LNCaP clone FGC (cell line): ENCODE measurements around the gene TTC27.
"Not testable (repeated sequence)": the region's sequence is repeated elsewhere in the genome, so short reads cannot be mapped to it uniquely, and the experiment has no call there.

Experiments
- DNase-seq: peaks from one replicate; pipeline ENCODE4 v3.0.0-alpha.2; 2011; ENCODE audit warnings: low read depth
- H3K4me3 ChIP-seq: 2 replicates; pipeline ENCODE4 v1.5.1; 2011; ENCODE audit warnings: mild to moderate bottlenecking, low read depth, low read length, control low read depth
- TF ChIP-seq, protein P1 (sequence below): IDR thresholded peaks from 2 replicates; pipeline ENCODE4 v1.5.1; 2012; ENCODE audit warnings: mild to moderate bottlenecking; ENCODE audit not compliant: control insufficient read depth, insufficient read depth; ENCODE audit errors: extremely low read depth

Gene TTC27

DNA sequence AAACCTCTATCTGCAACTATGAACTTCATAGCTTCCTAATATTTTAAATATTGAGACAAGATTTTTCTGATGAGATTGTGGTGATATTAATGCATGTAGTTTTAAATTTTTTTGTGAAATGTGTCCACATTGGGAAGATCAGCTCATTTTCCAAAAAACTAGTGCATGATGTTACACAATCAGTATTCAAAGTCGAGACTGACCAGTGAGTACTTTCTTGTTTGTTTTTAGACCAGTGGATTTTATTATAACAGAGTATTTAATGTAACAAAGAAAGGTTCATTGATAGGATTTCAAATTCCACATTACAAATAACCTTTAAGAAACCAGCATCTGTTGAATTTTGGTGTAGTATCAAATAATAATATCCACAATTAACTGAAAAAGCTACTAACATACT lies 99.3 kb downstream of the TTC27 start:
- DNase-seq = no peak
- no peak overlapping the region for H3K4me3 ChIP-seq
- TF ChIP-seq, protein P1, sequence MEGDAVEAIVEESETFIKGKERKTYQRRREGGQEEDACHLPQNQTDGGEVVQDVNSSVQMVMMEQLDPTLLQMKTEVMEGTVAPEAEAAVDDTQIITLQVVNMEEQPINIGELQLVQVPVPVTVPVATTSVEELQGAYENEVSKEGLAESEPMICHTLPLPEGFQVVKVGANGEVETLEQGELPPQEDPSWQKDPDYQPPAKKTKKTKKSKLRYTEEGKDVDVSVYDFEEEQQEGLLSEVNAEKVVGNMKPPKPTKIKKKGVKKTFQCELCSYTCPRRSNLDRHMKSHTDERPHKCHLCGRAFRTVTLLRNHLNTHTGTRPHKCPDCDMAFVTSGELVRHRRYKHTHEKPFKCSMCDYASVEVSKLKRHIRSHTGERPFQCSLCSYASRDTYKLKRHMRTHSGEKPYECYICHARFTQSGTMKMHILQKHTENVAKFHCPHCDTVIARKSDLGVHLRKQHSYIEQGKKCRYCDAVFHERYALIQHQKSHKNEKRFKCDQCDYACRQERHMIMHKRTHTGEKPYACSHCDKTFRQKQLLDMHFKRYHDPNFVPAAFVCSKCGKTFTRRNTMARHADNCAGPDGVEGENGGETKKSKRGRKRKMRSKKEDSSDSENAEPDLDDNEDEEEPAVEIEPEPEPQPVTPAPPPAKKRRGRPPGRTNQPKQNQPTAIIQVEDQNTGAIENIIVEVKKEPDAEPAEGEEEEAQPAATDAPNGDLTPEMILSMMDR = no peak

DNA sequence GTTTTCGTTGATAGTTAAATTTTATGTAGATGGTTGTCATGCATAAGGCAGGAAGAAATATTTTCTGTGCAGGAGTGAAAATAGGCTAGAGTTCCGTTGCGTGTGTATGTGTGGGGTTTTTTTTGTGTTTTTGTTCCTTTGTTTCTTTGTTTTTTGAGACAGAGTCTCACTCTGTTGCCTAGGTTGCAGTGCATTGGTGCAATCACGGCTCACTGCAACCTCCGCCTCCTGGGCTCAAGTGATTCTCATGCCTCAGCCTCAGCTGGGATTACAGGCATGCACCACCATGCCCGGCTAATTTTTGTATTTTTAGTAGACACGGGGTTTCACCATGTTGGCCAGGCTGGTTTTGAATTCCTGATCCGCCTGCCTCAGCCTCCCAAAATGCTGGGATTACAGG lies 103.1 kb downstream of the TTC27 start:
- not testable (repeated sequence) for H3K4me3 ChIP-seq, DNase-seq

DNA sequence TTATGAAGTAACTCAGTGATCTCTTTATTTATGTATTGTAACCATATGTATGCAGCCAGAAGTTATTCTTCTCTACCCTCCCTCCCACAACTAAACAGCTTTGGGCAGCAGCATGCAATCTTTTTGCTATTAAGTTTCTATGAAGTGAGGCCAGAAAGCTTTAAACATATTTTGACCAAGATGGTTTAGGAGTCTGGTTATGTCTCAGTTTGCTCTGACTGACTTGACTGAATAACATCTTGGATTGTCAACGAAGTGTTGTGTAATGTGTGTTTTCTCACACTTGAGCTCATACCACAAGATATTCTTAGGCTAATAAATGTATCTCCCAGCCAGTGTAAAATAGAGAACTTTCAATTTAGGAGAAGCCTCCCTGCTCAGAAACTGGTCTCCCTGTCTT lies 104.3 kb downstream of the TTC27 start:
- no peak overlapping the region for H3K4me3 ChIP-seq
- TF ChIP-seq, protein P1 = no peak
- DNase-seq = no peak

DNA sequence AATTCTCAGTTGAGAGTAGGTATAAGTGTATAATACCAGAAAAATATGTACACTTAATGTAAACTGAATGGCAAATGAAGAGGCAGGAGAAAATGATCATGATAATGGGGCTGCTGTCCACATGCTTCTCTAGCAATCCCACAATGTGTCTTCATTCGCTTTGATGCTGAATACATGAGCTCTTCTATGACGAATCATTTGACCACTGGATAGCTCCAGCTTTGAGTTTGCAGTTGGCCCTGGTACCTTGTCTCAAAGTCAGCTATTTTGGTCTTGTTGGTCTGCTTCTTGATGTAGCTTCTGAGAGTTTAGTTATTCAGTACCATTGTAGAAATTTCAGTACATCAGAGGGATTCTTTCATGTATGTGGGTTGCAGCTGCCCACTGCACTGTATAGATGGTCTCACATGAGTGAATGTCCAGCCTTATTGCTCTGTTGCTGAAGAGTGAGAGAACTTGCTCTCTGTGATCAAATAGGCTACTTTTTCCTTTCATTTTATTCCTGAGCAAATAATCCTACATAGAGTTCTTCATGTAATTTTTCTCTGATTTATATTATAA lies 105.1 kb downstream of the TTC27 start:
- H3K4me3 ChIP-seq = no peak overlapping the region
- TF ChIP-seq, protein P1 = no peak
- no peak for DNase-seq

DNA sequence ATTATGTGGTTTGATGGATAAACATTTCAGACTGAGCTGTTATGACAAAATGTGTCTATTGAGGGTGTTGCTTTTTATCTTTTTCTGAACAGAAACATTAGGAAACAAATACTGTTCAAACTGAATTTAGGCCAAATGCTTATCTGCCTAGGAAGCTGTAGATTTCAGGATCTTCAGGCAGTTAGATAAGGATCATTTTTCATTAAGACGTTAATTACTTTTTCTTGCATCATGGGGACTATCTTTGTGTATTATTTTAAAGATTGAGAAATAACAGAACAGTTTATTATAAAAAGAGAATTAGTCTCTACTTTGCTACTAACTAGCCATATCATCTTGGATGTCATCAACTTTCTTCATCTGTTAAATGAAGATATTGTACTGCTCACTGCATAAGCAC lies 107.5 kb downstream of the TTC27 start:
- TF ChIP-seq, protein P1 = no peak
- DNase-seq = no peak
- no peak overlapping the region for H3K4me3 ChIP-seq

DNA sequence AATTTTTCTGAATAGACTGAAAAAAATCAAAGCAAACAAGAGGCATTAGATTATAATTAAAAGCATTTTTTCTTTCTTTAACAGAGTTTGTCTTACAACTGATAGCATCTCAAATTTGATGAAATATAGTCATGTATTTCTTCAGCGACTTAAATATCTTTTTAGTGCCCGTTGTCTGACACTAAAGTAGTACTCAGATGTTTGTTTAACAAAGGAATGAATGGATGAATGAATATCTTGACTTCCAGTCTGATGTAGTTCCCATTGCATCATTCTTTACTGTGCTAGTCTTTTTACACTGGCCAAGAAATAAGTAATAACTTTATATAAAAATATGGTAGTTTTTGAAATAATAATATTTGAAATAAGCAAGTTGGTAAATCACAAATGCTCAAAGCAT lies 111.1 kb downstream of the TTC27 start:
- no peak overlapping the region for H3K4me3 ChIP-seq
- TF ChIP-seq, protein P1 = no peak
- DNase-seq = peak; percentile 15

DNA sequence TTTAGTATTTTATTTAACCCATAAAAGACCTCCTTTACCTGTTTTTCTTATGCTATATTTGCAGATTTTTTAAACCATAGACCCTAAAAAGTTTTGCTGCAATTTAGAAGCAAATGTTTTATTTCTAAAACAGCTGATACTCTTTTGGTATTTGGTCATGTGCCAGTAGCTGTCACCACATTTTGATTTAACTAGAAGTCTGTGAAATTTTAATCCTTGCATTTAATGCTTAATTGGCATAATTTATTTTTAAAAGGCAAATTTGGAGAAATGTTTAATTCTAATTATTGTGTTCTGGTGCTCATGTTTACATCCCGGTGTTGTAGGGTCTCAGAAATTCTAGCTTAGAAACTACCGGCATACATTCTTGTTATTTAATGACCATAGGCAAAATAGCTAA lies 111.8 kb downstream of the TTC27 start:
- H3K4me3 ChIP-seq = no peak overlapping the region
- TF ChIP-seq, protein P1 = no peak
- no peak for DNase-seq
